HFF-Myc (cell line): ENCODE measurements around the gene MKRN2OS.

Experiments used
- DNase-seq: peaks from one replicate; pipeline ENCODE4 v3.0.0-alpha.2; 2011; ENCODE audit warnings: low read depth; ENCODE audit errors: extremely low read depth
- H3K4me3 ChIP-seq: replicated peaks from 2 replicates; pipeline ENCODE4 v1.5.1; 2011; ENCODE audit warnings: low read depth, mild to moderate bottlenecking, control low read depth, low read length
- TF ChIP-seq, protein P1 (sequence below): IDR thresholded peaks from 2 replicates; pipeline ENCODE4 v1.5.1; 2012; ENCODE audit warnings: mild to moderate bottlenecking, low read depth, low read length, control low read depth; ENCODE audit errors: missing control alignments

The MKRN2OS gene

DNA sequence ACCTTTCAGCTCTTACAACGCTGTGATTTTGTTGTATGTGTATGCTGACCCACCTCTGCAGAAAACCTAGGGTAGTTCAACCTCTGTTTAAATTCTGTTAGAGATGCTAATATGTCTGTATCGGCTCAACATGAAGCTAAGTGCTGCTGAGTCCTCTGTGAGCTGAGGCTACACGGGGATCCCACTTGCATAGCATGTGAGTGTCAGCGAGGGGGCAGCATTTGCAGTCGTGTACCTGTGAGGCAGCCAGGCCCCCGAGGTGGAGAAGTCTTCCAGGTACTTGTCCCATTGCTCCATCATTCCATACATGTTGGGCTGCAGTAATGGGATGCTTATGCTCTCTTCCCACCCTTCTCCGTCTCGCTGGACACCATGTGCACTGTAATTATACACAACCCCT, 3.7 kb downstream of the MKRN2OS start:
- no peak for DNase-seq
- H3K4me3 ChIP-seq, result no peak overlapping the region
- TF ChIP-seq, protein P1, sequence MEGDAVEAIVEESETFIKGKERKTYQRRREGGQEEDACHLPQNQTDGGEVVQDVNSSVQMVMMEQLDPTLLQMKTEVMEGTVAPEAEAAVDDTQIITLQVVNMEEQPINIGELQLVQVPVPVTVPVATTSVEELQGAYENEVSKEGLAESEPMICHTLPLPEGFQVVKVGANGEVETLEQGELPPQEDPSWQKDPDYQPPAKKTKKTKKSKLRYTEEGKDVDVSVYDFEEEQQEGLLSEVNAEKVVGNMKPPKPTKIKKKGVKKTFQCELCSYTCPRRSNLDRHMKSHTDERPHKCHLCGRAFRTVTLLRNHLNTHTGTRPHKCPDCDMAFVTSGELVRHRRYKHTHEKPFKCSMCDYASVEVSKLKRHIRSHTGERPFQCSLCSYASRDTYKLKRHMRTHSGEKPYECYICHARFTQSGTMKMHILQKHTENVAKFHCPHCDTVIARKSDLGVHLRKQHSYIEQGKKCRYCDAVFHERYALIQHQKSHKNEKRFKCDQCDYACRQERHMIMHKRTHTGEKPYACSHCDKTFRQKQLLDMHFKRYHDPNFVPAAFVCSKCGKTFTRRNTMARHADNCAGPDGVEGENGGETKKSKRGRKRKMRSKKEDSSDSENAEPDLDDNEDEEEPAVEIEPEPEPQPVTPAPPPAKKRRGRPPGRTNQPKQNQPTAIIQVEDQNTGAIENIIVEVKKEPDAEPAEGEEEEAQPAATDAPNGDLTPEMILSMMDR, result no peak

DNA sequence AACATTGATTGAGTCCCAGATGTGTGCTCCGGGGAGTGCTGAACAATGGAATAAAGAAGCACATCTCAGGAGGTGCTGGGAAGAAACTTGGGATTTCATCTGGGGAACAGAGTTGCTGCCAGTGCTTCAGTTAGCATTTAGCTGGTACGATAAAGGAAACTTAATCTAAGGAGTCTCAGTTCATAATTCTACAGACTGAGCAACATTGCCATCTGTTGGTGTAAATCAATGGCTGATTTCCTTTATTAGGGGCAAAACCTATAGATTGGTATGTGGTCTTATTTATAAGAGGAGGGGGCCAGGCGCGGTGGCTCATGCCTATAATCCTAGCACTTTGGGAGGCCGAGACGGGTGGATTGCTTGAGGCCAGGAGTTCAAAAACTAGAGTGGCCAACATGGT, 8.9 kb downstream of the MKRN2OS start:
- TF ChIP-seq, protein P1, result no peak
- no peak for DNase-seq
- H3K4me3 ChIP-seq, result no peak overlapping the region

DNA sequence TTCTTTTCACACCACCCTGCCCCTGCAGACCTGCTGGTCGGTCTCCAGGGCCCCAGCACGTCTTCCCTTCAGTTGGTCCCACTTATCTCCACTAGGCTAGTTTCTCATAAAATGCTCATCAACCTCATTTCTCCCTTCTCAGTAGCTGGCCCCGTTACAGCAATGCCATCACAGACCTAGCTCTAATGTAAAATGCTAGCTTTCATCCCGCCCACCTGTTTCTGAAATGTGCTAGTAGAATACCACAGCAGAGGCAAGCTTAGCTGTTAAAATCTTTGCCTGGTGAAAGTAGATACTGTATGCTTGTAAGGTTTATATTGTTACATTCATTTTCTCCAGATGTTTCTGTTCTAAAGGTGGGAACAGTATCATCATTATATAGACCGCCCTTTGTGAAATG, 13.1 kb downstream of the MKRN2OS start:
- no peak for DNase-seq
- no peak overlapping the region for H3K4me3 ChIP-seq
- TF ChIP-seq, protein P1, result no peak

DNA sequence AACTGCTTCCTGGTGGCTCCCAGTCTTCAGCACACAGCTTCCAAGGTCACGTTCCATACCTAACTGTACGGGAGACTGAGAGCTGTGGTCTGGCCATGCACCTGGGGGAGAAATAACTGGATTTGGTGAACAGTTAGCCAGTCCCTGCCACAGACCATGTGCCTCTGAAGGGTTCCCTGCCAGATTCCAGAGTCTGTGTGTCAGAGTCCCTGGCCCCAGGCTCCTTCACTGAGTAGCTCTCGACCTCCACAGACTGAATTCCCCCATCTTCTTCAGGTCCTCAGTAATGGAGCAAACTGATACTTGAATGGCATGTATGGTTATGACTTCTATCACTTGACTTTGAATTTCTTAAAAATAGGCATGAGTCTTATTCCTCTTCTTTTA, 17.5 kb downstream of the MKRN2OS start:
- H3K4me3 ChIP-seq, result no peak overlapping the region
- TF ChIP-seq, protein P1, result no peak
- no peak for DNase-seq

DNA sequence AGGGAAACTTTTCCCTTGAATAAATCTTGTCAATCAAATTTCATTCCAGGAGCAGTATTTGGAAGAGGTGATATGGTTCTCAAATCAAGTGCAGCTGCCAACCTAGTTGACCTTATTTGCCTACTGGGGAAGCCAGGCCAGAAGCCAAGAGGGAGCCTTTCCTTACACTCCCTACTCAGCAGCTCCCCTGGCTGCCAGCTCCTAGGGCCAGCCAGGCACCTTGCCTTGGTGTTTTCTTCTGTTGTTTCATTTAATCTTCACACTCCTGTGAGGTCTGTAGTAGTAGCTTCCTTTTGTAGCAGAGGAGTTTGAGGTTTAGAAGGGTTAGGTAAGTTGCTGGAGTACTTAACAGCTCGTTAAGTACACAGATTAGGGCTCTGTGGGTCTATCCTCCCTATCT, 22.6 kb downstream of the MKRN2OS start:
- no peak for DNase-seq
- TF ChIP-seq, protein P1, result no peak
- H3K4me3 ChIP-seq, result no peak overlapping the region

DNA sequence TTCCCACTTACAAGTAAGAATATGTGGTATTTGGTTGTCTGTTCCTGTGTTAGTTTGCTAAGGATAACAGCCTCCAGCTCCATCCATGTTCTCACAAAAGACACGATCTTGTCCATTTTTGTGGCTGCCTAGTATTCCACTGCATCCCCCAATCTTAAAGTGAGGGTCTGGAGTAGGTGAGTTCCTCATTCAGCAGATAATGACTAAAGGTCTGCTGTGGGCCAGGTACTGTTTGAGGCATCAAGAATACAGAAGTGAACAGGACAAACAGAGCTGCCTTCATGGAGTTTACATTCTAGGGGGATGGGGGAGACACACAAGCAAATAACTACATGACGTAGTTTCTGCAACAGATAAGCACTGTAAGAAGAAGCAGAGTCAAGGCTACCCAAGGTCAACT, 24.3 kb downstream of the MKRN2OS start:
- TF ChIP-seq, protein P1, result no peak
- no peak for DNase-seq

DNA sequence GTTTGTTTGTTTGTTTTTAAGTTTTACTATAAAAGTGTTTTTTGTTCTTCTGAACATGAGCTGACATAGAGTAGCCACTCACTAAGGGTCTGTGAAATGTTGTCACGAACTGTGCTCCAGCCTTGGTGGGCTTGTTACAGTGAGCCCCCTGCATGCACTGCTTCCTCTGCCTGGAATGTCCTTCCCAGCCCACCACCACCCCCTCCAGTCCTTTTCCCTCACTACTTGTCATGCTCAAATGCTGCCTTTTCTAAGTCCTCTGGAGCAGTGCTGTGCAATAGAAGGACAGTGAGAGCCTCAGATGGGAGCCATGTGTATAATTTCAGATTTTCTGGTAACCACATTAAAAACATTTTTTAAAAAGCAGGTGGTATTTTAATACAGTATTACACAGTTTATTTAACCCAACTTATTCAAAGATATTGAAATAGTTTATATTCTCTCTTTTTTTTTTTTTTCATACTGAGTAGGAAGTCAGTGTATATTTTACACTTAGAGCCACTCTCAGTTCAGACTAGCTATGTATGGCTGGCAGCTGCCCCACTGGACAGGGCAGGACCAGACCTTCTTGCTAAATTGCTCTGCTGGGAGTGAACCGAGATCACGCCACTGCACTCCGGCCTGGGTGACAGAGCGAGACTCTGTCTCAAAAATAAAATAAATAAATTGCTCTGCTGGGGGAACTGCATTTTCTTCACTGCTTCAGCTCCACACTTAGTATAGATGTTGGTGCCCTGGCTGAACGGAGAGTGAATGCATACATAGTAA, 26.9 kb downstream of the MKRN2OS start:
- H3K4me3 ChIP-seq, result no peak overlapping the region
- TF ChIP-seq, protein P1, result no peak
- no peak for DNase-seq

More for the DNA sequence above, 24.3 kb downstream of the MKRN2OS start:
- H3K4me3 ChIP-seq, result no peak overlapping the region
